Measurements from ENCODE around the gene OR2T1.

- TF ChIP-seq POLR2A (IDR thresholded peaks at IDR 0.05; ENCODE audit: low read length): no peak
- TF ChIP-seq GATA1 (IDR thresholded peaks at IDR 0.05; ENCODE audit: low read depth, low read length): no peak
Measured at GRCh38 chr1:248380854-248381253, 22.0 kb upstream of the OR2T1 start.
